OCI-LY1 (cell line): ENCODE results near the gene IFNGR2.

Experiments
- EZH2 ChIP-seq: fragments of 200-600 bp; sonication (generic), shearing (Covaris generic); IDR thresholded peaks from 2 replicates; pipeline ENCODE4 v1.8.0; 2017; ENCODE audit warnings: borderline replicate concordance, mixed run types, mild to moderate bottlenecking, antibody characterized with exemption, low read length, moderate library complexity, mixed read lengths
- TF ChIP-seq, protein P1 (sequence below): fragments of 200-600 bp; sonication (generic), shearing (Covaris generic); IDR thresholded peaks from 2 replicates; pipeline ENCODE4 v1.5.1; 2017; ENCODE audit warnings: mild to moderate bottlenecking, antibody characterized with exemption, low read length, moderate library complexity, mixed read lengths

GRCh38 chr21:33378081-33378480, 25.1 kb upstream of the IFNGR2 start:
- TF ChIP-seq, protein P1, sequence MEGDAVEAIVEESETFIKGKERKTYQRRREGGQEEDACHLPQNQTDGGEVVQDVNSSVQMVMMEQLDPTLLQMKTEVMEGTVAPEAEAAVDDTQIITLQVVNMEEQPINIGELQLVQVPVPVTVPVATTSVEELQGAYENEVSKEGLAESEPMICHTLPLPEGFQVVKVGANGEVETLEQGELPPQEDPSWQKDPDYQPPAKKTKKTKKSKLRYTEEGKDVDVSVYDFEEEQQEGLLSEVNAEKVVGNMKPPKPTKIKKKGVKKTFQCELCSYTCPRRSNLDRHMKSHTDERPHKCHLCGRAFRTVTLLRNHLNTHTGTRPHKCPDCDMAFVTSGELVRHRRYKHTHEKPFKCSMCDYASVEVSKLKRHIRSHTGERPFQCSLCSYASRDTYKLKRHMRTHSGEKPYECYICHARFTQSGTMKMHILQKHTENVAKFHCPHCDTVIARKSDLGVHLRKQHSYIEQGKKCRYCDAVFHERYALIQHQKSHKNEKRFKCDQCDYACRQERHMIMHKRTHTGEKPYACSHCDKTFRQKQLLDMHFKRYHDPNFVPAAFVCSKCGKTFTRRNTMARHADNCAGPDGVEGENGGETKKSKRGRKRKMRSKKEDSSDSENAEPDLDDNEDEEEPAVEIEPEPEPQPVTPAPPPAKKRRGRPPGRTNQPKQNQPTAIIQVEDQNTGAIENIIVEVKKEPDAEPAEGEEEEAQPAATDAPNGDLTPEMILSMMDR, result no peak
- TF ChIP-seq EZH2, result no peak
